22Rv1 (cell line): ENCODE results near the gene KCNAB1.

ENCODE experiments used
- CTCF ChIP-seq: fragments of 450-650 bp; IDR thresholded peaks from 2 replicates; pipeline ENCODE4 v1.5.1; 2017; ENCODE audit warnings: mild to moderate bottlenecking
- ZFX ChIP-seq: fragments of 450-650 bp; IDR thresholded peaks from 2 replicates; pipeline ENCODE4 v1.6.1; 2017; ENCODE audit warnings: antibody characterized with exemption, borderline replicate concordance

GRCh38 chr3:156455839-156456238 lies 335.5 kb downstream of the KCNAB1 start:
- TF ChIP-seq CTCF (no peak), ZFX (no peak)
